Stimulated activated CD4-positive, alpha-beta T cell treated with anti-CD3 and anti-CD28 coated beads, Interleukin-4, amount 100 ng/mL, for 1 hour (primary cell): ENCODE results near the gene PPP2R1B.

Experiments
- DNase-seq: peaks from one replicate; pipeline ENCODE4 v3.0.0-alpha.2; 2020

Gene PPP2R1B

GRCh38 chr11:111684251-111684650 lies 81.9 kb downstream of the PPP2R1B start:
- DNase-seq, result no peak

GRCh38 chr11:111683806-111684205 lies 82.4 kb downstream of the PPP2R1B start:
- DNase-seq, result no peak

GRCh38 chr11:111680486-111681175 lies 85.6 kb downstream of the PPP2R1B start:
- no peak for DNase-seq
